ENCODE results near the gene UBL3.

The UBL3 gene

GRCh38 chr13:29753618-29754472 lies 96.6 kb downstream of the UBL3 start:
- no peak for DNase-seq

GRCh38 chr13:29752175-29752574 lies 98.2 kb downstream of the UBL3 start:
- no peak for DNase-seq

DNA sequence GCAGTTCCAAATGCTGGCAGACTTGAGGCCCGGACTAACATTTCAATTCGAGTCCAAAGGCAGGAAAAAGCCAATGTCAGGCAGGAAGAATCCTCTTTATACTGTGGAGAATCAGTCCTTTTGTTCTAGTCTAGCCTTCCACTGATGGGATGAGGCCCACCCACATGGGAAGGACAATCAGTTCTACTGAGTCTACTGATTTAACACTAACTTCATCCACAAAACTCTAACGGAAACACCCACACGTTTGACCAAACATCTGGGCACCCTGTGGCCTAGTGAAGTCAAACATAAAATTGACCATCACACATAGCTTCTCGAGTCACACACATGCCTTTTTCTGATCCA lies 100.3 kb downstream of the UBL3 start:
- DNase-seq, result no peak

GRCh38 chr13:29749401-29750182 lies 100.8 kb downstream of the UBL3 start:
- no peak for DNase-seq

- no peak for DNase-seq
Measured at GRCh38 chr13:29748097-29748496, 102.3 kb downstream of the UBL3 start.

DNA sequence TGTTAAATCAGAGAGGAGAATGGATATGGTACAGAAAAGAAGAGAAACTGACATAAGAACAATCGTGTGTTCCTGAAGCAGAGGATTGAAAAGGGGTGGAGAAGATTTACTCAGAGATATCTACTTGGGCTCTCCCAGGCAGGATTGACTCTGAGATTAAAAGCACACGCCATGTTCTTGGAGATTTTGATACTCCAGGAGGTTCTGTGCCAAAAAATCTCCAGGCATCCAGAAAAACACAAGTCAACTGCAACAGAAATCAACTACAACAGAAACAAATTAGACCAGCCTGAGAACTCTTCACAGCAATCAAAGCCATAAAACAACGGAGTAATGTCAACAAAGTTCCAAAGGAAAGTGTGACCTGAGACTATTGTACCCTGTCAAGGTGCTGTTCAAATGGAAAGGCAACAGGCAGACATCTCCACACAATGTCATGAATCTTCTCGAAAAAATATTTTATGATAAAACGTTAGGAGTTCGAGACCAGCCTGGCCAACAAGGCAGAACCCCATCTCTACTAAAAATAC lies 104.2 kb downstream of the UBL3 start:
- DNase-seq, result no peak

DNA sequence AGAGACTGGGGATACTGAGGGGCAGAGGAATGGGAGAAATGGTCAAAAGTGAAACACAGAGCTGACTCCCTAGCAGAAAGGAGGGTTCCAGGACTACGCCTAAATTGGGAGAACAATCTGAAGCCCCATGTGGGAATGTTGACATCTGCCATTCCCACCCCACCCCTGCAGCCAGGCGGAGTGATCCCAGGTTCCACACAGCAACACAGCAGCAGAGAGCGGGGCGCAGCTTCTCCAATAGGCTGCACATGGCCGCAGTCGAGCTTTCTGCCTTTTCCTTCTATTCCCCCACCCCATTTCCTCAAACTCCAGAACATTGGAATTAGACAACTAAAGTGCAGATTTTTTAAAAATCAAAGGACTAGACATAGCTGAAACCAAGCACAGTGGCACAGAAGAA lies 104.7 kb downstream of the UBL3 start:
- DNase-seq, result no peak

DNA sequence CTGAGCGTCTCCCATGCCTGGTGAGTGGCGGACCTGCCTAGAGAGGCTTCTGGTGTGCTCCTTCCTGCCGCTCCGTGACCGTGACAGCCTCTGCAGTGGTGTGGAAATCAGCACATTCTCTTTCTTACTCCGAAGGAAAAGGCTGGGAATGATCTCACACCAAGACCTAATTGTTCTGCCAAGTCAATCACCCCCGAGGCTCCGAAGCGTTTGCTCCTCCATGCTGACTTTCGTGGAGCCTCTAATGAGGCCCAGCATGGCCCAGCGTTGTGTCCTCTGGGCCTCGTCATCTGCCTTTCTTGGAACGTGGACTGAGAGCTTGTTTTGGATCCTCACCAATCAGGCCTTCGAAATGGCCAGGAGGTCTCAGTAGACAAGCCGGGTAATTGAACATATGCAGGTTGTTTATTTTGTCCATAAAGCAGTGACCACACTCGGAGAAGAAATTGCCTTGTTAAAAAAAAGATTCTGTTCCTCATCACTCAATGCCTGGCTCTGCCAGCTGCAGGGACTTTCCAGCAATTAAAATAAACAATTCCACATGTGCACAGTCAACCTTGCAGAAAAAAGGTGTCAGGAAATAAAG lies 107.1 kb downstream of the UBL3 start:
- DNase-seq, result no peak

DNA sequence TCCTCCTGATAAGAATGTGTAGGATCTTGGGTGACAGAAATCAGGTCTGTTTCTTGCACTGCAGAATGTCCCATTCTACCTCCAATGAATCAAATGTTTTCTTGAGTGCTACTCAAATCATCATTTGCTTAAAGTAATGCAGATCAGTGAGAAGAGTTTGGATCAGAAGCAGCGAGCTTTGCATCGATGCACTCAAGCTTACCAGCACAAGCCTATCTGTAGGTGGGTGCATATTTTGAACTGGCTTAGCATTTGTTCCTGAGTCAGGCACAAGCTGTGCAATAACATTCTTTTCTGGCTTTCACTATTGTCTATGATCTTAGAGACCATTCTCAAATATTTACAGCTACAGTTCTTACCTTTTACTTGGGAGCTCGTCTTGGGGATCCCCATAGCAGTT lies 109.5 kb downstream of the UBL3 start:
- DNase-seq, result no peak

GRCh38 chr13:29737061-29737460 lies 113.4 kb downstream of the UBL3 start:
- no peak for DNase-seq

DNA sequence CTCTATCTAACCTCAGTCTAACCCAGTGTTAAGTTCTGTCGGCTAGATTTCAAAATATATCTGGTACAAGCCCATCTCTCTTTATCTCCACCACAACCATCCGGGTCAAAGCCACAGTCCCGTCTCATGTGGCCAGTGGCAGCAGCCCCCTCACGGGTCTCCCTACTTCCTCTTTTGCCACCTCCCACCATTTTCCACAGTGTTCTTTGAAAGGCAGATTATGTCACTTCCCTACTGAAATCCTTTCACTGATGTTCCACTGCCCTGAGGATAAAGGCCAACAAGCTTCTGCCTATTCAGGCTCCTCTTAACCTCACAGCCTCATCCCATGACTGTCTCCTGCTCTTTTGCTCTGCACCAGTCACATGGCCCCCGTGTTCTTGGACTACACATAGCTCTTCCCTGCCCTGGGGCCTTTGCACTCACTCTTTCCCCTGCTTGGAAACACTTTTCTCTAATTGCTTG lies 117.2 kb downstream of the UBL3 start:
- no peak for DNase-seq

DNA sequence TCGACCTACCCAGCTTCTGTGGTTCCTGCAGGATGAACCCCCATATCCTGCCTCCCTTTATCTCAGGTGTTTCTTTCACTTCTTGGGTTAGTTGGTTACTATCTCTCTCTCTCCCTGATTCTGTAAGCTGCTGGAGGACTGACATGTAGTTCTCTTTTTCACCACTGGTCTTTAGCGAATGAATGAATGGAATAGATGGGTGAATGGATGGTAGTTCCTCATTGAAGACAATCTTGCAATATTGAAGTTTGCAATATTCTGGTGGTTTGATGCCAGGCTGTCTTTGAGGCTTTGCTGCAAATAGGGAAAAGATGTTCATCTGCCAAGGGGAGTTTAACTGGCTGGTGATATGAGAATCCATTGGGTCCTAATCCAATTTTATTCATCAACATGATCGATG lies 120.2 kb downstream of the UBL3 start:
- no peak for DNase-seq

GRCh38 chr13:29722415-29722814 lies 128.0 kb downstream of the UBL3 start:
- no peak for DNase-seq

- no peak for DNase-seq
Measured at GRCh38 chr13:29721766-29722165, 128.7 kb downstream of the UBL3 start.

GRCh38 chr13:29718694-29719093 lies 131.7 kb downstream of the UBL3 start:
- no peak for DNase-seq

- DNase-seq, result no peak
Measured at GRCh38 chr13:29716493-29716892, 133.9 kb downstream of the UBL3 start.
